ENCODE results near the gene STKLD1. TPM values are rescaled to one million over a fixed set of nuclear protein-coding genes. Genes with fewer than 3 reads are reported as not detected.

The STKLD1 gene
- total RNA-seq, 1 experiment from 2014 or later, result 3.4 TPM

DNA sequence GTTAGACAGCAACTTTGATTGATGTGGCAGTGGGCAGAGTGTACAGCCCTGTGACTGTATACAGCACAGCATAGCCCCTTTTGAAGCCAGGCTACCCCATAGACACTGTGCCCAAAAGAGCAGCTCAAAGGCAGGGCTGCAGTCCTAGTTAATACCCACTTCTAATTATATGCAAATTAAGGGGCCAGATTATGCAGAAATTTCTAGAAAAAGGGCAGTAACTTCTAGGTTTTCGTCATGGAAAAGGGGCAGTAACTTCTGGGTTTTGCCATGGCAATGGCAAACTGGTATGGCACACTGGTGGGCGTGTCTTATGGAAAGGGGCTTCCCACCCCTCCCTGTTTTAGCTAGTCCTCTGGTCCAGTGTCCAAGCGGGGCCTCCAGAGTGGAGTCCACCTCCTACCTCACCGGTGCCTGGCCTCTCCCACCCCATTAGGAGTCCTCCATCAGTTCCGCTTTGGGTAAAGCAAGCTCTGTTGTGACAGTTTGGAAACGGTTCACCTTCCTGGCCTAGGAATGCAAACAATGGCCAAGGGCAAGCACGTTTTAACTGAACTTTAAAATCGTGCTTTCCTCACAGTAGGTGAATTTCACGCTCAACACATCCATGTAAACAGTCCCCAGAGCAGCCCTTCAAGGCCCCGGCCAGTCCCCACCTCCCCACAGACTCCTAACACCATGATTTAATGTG is 51.6 kb downstream of the STKLD1 start:
- Mint-ChIP-seq H3K9me3 (ENCODE audit: unreplicated experiment) (no peaks in the 10 kb centered on the region), H3K4me1 (ENCODE audit: low read depth, unreplicated experiment) (no peaks in the 10 kb centered on the region), H3K4me3 (ENCODE audit: unreplicated experiment) (peak overlapping the region; percentile 58), H3K27ac (ENCODE audit: unreplicated experiment) (no peak overlapping the region), H3K36me3 (ENCODE audit: insufficient read depth, unreplicated experiment) (no peaks in the 10 kb centered on the region), H3K27me3 (ENCODE audit: insufficient read depth, unreplicated experiment) (no peaks in the 10 kb centered on the region)
- Histone ChIP-seq H3K4me3 (ENCODE audit: low read depth, low read length) (peak overlapping the region; percentile 42), H3K9me3 (no peaks in the 10 kb centered on the region), H3K27me3 (replicated peaks; ENCODE audit: control insufficient read depth, insufficient read depth, low read length) (no peaks in the 10 kb centered on the region), H3K36me3 (ENCODE audit: control insufficient read depth, insufficient read depth, low read length) (no peaks in the 10 kb centered on the region), H3K4me1 (peaks cover 7% of the 10 kb centered on the region; the same call in 1 of the 2 replicates)
- TF ChIP-seq, protein P1, sequence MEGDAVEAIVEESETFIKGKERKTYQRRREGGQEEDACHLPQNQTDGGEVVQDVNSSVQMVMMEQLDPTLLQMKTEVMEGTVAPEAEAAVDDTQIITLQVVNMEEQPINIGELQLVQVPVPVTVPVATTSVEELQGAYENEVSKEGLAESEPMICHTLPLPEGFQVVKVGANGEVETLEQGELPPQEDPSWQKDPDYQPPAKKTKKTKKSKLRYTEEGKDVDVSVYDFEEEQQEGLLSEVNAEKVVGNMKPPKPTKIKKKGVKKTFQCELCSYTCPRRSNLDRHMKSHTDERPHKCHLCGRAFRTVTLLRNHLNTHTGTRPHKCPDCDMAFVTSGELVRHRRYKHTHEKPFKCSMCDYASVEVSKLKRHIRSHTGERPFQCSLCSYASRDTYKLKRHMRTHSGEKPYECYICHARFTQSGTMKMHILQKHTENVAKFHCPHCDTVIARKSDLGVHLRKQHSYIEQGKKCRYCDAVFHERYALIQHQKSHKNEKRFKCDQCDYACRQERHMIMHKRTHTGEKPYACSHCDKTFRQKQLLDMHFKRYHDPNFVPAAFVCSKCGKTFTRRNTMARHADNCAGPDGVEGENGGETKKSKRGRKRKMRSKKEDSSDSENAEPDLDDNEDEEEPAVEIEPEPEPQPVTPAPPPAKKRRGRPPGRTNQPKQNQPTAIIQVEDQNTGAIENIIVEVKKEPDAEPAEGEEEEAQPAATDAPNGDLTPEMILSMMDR (IDR thresholded peaks at IDR 0.05; ENCODE audit: insufficient read depth in 1 of 2, low read depth in 1 of 2, low read length in 1 of 2, severe bottlenecking in 1 of 2, unreplicated experiment in 1 of 2), result no peak
- ChIA-PET CTCF (no interaction called here), POLR2A (interaction anchor here (1.1 kb wide), 1 partner anchor 32 kb away, joined by 4 read pairs; the partner anchor contains the start of gene CACFD1)
- DNase-seq, result no peak
- BruUV-seq (replicated peaks), result no TSS peak
- intact Hi-C loops (cut with micrococcal nuclease; ENCODE audit: unreplicated experiment), result no loop called here

GRCh38 chr9:133428617-133429101 is 52.5 kb downstream of the STKLD1 start:
- TF ChIP-seq, protein P1 (IDR thresholded peaks at IDR 0.05; ENCODE audit: insufficient read depth in 1 of 2, low read depth in 1 of 2, low read length in 1 of 2, severe bottlenecking in 1 of 2, unreplicated experiment in 1 of 2), result peak in 1 of 2 experiments; percentile 20
- H3K4me1 Mint-ChIP-seq (ENCODE audit: low read depth, unreplicated experiment), result no peaks in the 10 kb centered on the region
- Histone ChIP-seq H3K36me3 (ENCODE audit: control insufficient read depth, insufficient read depth, low read length) (no peaks in the 10 kb centered on the region), H3K4me3 (ENCODE audit: low read depth, low read length) (peak overlapping the region; percentile 42), H3K9me3 (no peaks in the 10 kb centered on the region), H3K4me1 (peaks cover 7% of the 10 kb centered on the region; the same call in 1 of the 2 replicates), H3K27me3 (replicated peaks; ENCODE audit: control insufficient read depth, insufficient read depth, low read length) (no peaks in the 10 kb centered on the region)
- H3K4me3 Mint-ChIP-seq (ENCODE audit: unreplicated experiment), result peak overlapping the region; percentile 58
- H3K9me3 Mint-ChIP-seq (ENCODE audit: unreplicated experiment), result no peaks in the 10 kb centered on the region
- no peaks in the 10 kb centered on the region for H3K36me3 Mint-ChIP-seq (ENCODE audit: insufficient read depth, unreplicated experiment)
- ChIA-PET POLR2A (interaction anchor here (1.1 kb wide), 1 partner anchor 31 kb away, joined by 4 read pairs; the partner anchor contains the start of gene CACFD1), CTCF (no interaction called here)
- peak; percentile 68 to 77 for DNase-seq
- intact Hi-C loops (cut with micrococcal nuclease; ENCODE audit: unreplicated experiment), result no loop called here
- H3K27me3 Mint-ChIP-seq (ENCODE audit: insufficient read depth, unreplicated experiment), result no peaks in the 10 kb centered on the region
- no peak overlapping the region for H3K27ac Mint-ChIP-seq (ENCODE audit: unreplicated experiment)
- BruUV-seq (replicated peaks), result no TSS peak

GRCh38 chr9:133429214-133429613 is 53.0 kb downstream of the STKLD1 start:
- BruUV-seq (replicated peaks), result no TSS peak
- Histone ChIP-seq H3K27me3 (replicated peaks; ENCODE audit: control insufficient read depth, insufficient read depth, low read length) (no peaks in the 10 kb centered on the region), H3K4me1 (peaks cover 7% of the 10 kb centered on the region; the same call in 1 of the 2 replicates), H3K36me3 (ENCODE audit: control insufficient read depth, insufficient read depth, low read length) (no peaks in the 10 kb centered on the region), H3K4me3 (ENCODE audit: low read depth, low read length) (no peak overlapping the region), H3K9me3 (no peaks in the 10 kb centered on the region)
- H3K9me3 Mint-ChIP-seq (ENCODE audit: unreplicated experiment), result no peaks in the 10 kb centered on the region
- ChIA-PET CTCF (no interaction called here), POLR2A (interaction anchor here (1.1 kb wide), 1 partner anchor 30 kb away, joined by 4 read pairs; the partner anchor contains the start of gene CACFD1)
- peak overlapping the region; percentile 63 for H3K4me3 Mint-ChIP-seq (ENCODE audit: unreplicated experiment)
- H3K27ac Mint-ChIP-seq (ENCODE audit: unreplicated experiment), result no peak overlapping the region
- no peak for DNase-seq
- H3K4me1 Mint-ChIP-seq (ENCODE audit: low read depth, unreplicated experiment), result no peaks in the 10 kb centered on the region
- H3K36me3 Mint-ChIP-seq (ENCODE audit: insufficient read depth, unreplicated experiment), result no peaks in the 10 kb centered on the region
- H3K27me3 Mint-ChIP-seq (ENCODE audit: insufficient read depth, unreplicated experiment), result no peaks in the 10 kb centered on the region
- TF ChIP-seq, protein P1 (IDR thresholded peaks at IDR 0.05; ENCODE audit: insufficient read depth in 1 of 2, low read depth in 1 of 2, low read length in 1 of 2, severe bottlenecking in 1 of 2, unreplicated experiment in 1 of 2), result no peak
- intact Hi-C loops (cut with micrococcal nuclease; ENCODE audit: unreplicated experiment), result no loop called here
